ENCODE measurements around the gene UST. TPM values are rescaled to one million over a fixed set of nuclear protein-coding genes. Genes with fewer than 3 reads are reported as not detected.

UST gene
- total RNA-seq, 2 donors from 2014 or later, result 24.2 to 30.8 TPM

DNA sequence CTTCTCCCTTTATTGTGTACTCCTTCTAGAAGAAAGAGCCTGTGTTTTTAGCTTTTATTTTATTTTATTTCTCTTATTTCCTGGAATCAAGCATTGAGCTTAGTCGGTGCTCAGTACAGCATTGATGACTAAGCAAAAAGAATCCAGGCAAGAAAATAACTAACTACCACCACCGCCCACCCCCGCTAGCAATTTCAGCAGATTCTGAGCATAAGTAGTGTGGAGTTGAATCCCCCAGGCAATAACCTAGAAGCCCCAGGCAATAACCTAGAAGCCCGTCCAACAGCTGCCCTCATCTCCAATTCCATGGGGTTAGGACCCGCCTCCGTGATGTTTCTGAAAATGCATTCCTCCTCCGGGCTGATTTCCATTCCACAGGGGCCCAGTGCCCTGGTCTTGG is 312.7 kb downstream of the UST start:
- Histone ChIP-seq H3K4me1 (ENCODE audit: control insufficient read depth in 1 of 2, low read depth in 2 of 2) (peaks cover 18 to 47% of the 10 kb centered on the region in 2 donors), H3K9me3 (no peaks in the 10 kb centered on the region), H3K27ac (no peak overlapping the region), H3K36me3 (no peaks in the 10 kb centered on the region), H3K4me3 (no peak overlapping the region), H3K27me3 (replicated peaks; ENCODE audit: insufficient read depth) (no peaks in the 10 kb centered on the region)
- TF ChIP-seq, protein P1, sequence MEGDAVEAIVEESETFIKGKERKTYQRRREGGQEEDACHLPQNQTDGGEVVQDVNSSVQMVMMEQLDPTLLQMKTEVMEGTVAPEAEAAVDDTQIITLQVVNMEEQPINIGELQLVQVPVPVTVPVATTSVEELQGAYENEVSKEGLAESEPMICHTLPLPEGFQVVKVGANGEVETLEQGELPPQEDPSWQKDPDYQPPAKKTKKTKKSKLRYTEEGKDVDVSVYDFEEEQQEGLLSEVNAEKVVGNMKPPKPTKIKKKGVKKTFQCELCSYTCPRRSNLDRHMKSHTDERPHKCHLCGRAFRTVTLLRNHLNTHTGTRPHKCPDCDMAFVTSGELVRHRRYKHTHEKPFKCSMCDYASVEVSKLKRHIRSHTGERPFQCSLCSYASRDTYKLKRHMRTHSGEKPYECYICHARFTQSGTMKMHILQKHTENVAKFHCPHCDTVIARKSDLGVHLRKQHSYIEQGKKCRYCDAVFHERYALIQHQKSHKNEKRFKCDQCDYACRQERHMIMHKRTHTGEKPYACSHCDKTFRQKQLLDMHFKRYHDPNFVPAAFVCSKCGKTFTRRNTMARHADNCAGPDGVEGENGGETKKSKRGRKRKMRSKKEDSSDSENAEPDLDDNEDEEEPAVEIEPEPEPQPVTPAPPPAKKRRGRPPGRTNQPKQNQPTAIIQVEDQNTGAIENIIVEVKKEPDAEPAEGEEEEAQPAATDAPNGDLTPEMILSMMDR (IDR thresholded peaks at IDR 0.05), result no peak
- DNase-seq (ENCODE audit: low spot score), result no peak
- ATAC-seq (ENCODE audit: insufficient number of reproducible peaks, low FRiP score, low read depth), result no peak

DNA sequence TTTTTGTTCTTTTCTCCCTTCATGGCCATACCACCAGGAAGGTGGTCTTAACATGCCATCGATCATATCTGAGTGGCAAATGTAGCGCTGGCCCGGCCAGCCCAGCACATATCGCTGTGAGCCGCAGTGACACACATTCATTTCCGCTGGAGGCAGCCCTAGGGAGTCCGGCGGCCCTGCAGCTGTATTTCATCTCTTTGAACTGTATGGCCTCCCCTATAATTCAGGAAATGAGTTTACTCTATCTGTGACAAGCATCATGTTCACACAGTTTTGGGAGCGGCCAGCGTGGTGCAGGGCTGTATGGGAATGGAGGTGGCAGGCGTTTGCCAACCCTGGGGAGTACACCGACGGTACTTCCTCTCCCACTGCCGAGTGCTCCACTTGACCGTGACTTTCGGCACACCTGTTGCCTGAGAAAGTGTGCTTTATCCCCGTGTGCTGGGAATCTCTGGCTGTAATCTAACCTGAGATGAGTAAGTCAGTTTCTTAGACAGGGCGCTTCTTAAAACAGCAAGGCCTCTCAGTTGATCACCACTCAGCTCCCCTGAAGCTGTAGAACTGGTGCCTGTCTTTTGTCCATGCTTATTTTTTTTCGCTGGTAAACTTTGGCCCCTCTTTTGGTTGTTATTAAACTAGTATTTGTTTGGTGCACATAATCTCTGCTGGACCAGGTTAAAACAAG is 313.6 kb downstream of the UST start:
- Histone ChIP-seq H3K9me3 (no peaks in the 10 kb centered on the region), H3K27me3 (replicated peaks; ENCODE audit: insufficient read depth) (no peaks in the 10 kb centered on the region), H3K27ac (no peak overlapping the region), H3K4me3 (no peak overlapping the region), H3K4me1 (ENCODE audit: control insufficient read depth in 1 of 2, low read depth in 2 of 2) (peaks cover 22 to 51% of the 10 kb centered on the region in 2 donors), H3K36me3 (no peaks in the 10 kb centered on the region)
- no peak for DNase-seq (ENCODE audit: low spot score)
- ATAC-seq (ENCODE audit: insufficient number of reproducible peaks, low FRiP score, low read depth), result no peak
- TF ChIP-seq, protein P1 (IDR thresholded peaks at IDR 0.05), result no peak

DNA sequence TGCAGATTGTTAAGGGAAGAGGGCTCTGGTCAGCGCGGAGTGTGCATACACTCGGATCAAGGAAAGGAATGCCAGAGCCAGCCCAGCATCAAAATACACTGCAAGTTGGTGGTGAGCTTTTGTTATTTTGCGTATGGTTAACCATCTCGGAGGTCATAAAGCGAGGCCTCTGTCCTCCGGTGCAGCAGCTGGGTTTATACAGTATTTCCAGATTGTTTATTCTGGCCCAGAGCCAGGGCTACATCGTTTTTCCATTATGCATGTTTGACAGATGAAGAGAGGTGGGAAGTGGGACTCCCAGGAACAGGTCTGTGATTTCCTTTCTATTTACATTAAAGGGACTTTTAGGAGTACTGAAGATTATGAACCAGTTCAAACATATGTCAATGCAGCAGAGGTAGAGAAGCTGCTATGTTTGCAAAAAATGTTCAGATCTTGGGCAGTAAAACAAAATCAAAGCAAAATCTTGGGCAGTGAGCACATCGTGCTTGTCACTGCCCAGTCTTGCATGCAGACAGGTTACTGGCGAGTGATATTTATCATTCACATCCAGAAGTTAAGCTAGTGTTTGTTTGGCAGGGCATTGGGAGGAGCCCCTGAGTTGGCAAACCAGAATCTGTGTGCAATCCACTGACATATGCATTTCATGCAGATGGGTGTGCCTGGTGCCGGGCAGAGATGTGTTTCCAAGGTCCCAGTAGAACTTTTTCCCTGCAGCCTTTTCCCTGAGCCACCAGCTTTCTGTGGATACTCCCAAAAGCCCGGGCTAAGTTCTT is 314.3 kb downstream of the UST start:
- Histone ChIP-seq H3K36me3 (no peaks in the 10 kb centered on the region), H3K9me3 (no peaks in the 10 kb centered on the region), H3K4me3 (no peak overlapping the region), H3K27ac (no peak overlapping the region), H3K27me3 (replicated peaks; ENCODE audit: insufficient read depth) (no peaks in the 10 kb centered on the region), H3K4me1 (ENCODE audit: control insufficient read depth in 1 of 2, low read depth in 2 of 2) (peaks cover 22 to 59% of the 10 kb centered on the region in 2 donors)
- DNase-seq (ENCODE audit: low spot score), result no peak
- TF ChIP-seq, protein P1 (IDR thresholded peaks at IDR 0.05), result no peak
- ATAC-seq (ENCODE audit: insufficient number of reproducible peaks, low FRiP score, low read depth), result no peak

DNA sequence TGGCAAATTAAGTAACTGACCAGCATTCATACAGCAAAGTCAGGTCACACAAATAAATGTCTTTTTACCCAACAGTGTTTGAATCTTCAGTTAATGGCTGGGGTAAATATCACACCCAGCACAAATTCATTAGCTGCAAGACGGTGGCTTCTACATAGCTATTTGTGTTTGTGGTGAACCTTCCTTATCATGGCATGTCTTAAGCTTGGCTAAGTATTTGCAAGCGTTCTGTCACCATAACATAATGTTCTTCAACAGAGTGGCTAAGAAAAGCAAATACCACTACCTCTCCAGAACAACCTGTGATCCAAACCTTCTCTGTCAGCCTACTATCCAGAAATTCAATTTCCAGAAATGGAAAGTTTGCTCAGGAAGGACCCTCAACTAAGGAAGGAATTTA is 315.1 kb downstream of the UST start:
- Histone ChIP-seq H3K9me3 (no peaks in the 10 kb centered on the region), H3K27me3 (replicated peaks; ENCODE audit: insufficient read depth) (no peaks in the 10 kb centered on the region), H3K4me1 (ENCODE audit: control insufficient read depth in 1 of 2, low read depth in 2 of 2) (peaks cover 22 to 59% of the 10 kb centered on the region in 2 donors), H3K4me3 (no peak overlapping the region), H3K27ac (no peak overlapping the region), H3K36me3 (no peaks in the 10 kb centered on the region)
- DNase-seq (ENCODE audit: low spot score) (no peak), ATAC-seq (ENCODE audit: insufficient number of reproducible peaks, low FRiP score, low read depth) (no peak)
- TF ChIP-seq, protein P1 (IDR thresholded peaks at IDR 0.05), result no peak

DNA sequence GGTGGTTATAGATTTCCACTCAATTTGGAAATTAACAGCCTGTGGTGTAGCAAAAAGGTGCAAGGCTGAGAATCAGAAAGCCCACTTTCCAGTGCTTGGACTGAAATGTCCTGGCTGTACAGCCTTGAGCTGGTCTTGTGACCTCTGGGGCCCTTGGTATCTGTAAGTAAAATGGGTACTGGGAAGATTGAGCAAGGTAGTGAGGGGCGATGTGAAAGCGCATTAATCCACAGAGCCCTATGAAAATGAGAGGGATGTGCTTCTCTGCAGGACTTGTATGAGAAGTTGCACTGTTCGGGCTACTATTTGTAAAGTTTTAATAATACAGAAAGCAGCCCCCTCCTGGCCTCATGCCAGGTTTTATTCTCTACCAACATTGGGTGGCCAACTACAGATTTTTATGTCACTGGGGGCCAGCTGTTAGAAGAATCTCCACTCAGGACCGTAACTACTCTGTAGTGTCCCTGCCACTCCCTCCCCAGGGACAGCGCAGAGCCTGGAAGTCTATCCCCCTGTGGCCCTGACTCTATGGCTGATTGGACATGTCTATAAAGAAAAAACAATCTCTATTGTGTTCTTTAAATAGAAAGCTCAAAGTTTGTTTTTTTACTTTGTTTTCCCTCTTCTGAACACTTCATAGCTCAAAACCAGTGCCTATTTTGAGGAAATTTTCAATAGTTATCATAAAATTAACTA is 316.0 kb downstream of the UST start:
- DNase-seq (ENCODE audit: low spot score) (no peak), ATAC-seq (ENCODE audit: insufficient number of reproducible peaks, low FRiP score, low read depth) (no peak)
- Histone ChIP-seq H3K4me1 (ENCODE audit: control insufficient read depth in 1 of 2, low read depth in 2 of 2) (peaks cover 22 to 59% of the 10 kb centered on the region in 2 donors), H3K27ac (no peak overlapping the region), H3K9me3 (no peaks in the 10 kb centered on the region), H3K4me3 (no peak overlapping the region), H3K27me3 (replicated peaks; ENCODE audit: insufficient read depth) (no peaks in the 10 kb centered on the region), H3K36me3 (no peaks in the 10 kb centered on the region)
- TF ChIP-seq, protein P1 (IDR thresholded peaks at IDR 0.05), result no peak

All from thoracic aorta (tissue), 2 donors.